ENCODE results near the gene PDXDC1.

PDXDC1 gene

DNA sequence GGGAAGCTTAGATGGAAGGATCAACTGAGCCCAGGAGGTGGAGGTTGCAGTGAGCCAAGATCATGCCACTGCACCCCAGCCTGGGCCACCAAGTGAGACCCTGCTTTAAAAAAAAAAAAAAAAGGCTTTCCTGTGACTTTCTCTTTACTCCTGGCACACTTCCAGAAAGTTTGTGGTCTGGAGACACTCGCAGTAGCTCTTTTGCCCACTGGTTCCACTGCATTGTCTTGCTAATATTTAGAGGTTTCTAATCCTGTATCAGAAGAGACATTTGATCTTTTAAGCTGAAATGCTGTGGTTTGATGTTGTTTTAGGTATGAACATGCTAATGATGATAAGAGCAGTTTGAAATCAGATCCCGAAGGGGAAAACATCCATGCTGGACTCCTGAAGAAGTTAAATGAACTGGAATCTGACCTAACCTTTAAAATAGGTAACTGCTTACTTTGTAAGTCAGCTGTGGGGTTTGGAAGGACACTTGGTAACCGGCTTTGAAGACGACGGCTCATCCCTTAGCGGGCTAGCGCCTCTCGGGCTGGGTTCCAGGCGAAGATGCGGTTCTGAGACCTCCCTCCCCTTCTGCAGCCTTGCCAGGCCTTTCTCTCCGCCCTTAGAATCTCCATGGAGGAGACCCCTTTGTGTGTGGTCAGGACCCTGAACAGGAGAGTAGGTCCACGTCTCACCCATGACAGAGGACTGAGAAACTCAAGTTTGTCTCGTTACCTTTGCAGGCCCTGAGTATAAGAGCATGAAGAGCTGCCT is 57.9 kb downstream of the PDXDC1 start:
- H3K36me3 ChIP-seq (ENCODE audit: control insufficient read depth in 4 of 4, insufficient read depth in 4 of 4, low read length in 3 of 4) = peaks cover 13 to 87% (median 60%) of the 10 kb centered on the region in 4 experiments
- H3K27me3 ChIP-seq (replicated peaks in 2 of 5; ENCODE audit: control insufficient read depth in 4 of 5, insufficient read depth in 5 of 5, low read length in 4 of 5) = no peaks in the 10 kb centered on the region
- H3K27ac ChIP-seq (ENCODE audit: insufficient read depth in 1 of 2, low read depth in 1 of 2, low read length in 2 of 2, poor library complexity in 1 of 2, severe bottlenecking in 2 of 2) = no peak overlapping the region
- DNase-seq = peak; percentile 43 to 87 (median 82)
- ChIA-PET POLR2A (interaction anchor here (1.0 kb wide), 1 partner anchor 9 kb away, joined by 5 read pairs; no protein-coding TSS in a partner anchor), CTCF (interaction anchor here (0.6 to 2.7 kb wide), 6 partner anchors 9 to 773 kb away, joined by 3 to 12 read pairs (median 3); no protein-coding TSS in a partner anchor)
- peaks cover 0 to 3% (median 0%) of the 10 kb centered on the region in 5 experiments for H3K9me3 ChIP-seq (ENCODE audit: control extremely low read depth in 1 of 5, control insufficient read depth in 4 of 5, insufficient read depth in 2 of 5, low read depth in 1 of 5, low read length in 4 of 5)
- 90% methylated on average over 12 of the region's 13 CpGs for WGBS (ENCODE audit: insufficient coverage)
- peaks cover 3 to 27% (median 17%) of the 10 kb centered on the region in 4 experiments for H3K4me1 ChIP-seq (ENCODE audit: control extremely low read depth in 1 of 4, control insufficient read depth in 4 of 4, insufficient read depth in 4 of 4, low read length in 3 of 4)
- H3K4me3 ChIP-seq (ENCODE audit: control insufficient read depth in 1 of 7, extremely low read depth in 1 of 7, insufficient read depth in 4 of 7, low read depth in 2 of 7, low read length in 6 of 7) = no peak overlapping the region

- POLR2A ChIA-PET = no interaction called here
- DNase-seq = no peak
- 91% methylated on average over 12 of the region's 14 CpGs for WGBS (ENCODE audit: insufficient coverage)
- H3K9me3 ChIP-seq (ENCODE audit: control extremely low read depth in 1 of 5, control insufficient read depth in 4 of 5, insufficient read depth in 2 of 5, low read depth in 1 of 5, low read length in 4 of 5) = peaks cover 0 to 3% (median 0%) of the 10 kb centered on the region in 5 experiments
- H3K36me3 ChIP-seq (ENCODE audit: control insufficient read depth in 4 of 4, insufficient read depth in 4 of 4, low read length in 3 of 4) = peaks cover 13 to 87% (median 64%) of the 10 kb centered on the region in 4 experiments
- peaks cover 3 to 27% (median 17%) of the 10 kb centered on the region in 4 experiments for H3K4me1 ChIP-seq (ENCODE audit: control extremely low read depth in 1 of 4, control insufficient read depth in 4 of 4, insufficient read depth in 4 of 4, low read length in 3 of 4)
- no peak overlapping the region for H3K27ac ChIP-seq (ENCODE audit: insufficient read depth in 1 of 2, low read depth in 1 of 2, low read length in 2 of 2, poor library complexity in 1 of 2, severe bottlenecking in 2 of 2)
- CTCF ChIA-PET = interaction anchor here (1.5 to 2.7 kb wide), 3 partner anchors 16 to 20 kb away, joined by 3 to 12 read pairs (median 3); no protein-coding TSS in a partner anchor
- H3K4me3 ChIP-seq (ENCODE audit: control insufficient read depth in 1 of 7, extremely low read depth in 1 of 7, insufficient read depth in 4 of 7, low read depth in 2 of 7, low read length in 6 of 7) = no peak overlapping the region
- no peaks in the 10 kb centered on the region for H3K27me3 ChIP-seq (replicated peaks in 2 of 5; ENCODE audit: control insufficient read depth in 4 of 5, insufficient read depth in 5 of 5, low read length in 4 of 5)
These were observed 58.5 kb downstream of the PDXDC1 start for GRCh38 chr16:15033309-15033707.

DNA sequence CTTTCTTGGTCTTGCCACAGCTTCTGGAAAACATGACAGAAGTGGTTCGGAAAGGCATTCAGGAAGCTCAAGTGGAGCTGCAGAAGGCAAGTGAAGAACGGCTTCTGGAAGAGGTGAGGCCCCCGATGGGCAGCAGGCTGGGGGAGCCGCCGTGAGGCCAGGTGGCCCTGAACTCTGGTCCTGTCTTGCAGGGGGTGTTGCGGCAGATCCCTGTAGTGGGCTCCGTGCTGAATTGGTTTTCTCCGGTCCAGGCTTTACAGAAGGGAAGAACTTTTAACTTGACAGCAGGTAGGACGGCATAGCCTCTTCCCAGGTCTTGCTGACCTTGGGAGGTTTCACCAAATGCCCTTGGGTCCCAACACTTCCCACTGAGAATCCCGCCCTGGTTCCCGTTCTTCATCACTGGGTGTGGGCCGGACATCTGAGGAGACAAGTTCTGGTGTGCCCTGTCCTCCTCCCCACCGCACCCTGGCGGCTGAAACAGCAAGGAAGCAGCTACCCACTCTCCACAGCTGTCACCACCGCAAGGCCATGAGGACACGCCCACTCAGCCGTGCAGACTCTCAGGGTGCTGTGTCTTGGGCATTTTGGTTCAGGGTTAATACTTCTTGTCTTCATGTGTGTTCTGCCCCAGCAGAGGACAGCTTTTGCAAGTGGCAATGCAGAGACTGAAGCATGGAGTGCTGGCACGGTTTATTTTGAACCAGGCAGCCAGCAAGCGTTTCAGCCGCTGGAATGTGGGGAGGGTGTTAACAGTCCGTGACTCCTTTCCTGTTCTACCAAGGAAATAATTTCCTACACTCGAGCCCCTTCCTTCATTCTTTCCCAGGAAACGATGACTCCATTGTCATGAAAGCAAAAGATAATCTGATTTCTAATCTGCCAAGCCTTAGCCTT is 59.7 kb downstream of the PDXDC1 start:
- no peaks in the 10 kb centered on the region for H3K27me3 ChIP-seq (replicated peaks in 2 of 5; ENCODE audit: control insufficient read depth in 4 of 5, insufficient read depth in 5 of 5, low read length in 4 of 5)
- ChIA-PET CTCF (interaction anchor here (0.6 to 2.7 kb wide), 2 partner anchors 15 to 43 kb away, joined by 3 to 12 read pairs; no protein-coding TSS in a partner anchor), POLR2A (no interaction called here)
- H3K4me1 ChIP-seq (ENCODE audit: control extremely low read depth in 1 of 4, control insufficient read depth in 4 of 4, insufficient read depth in 4 of 4, low read length in 3 of 4) = peaks cover 3 to 27% (median 17%) of the 10 kb centered on the region in 4 experiments
- H3K9me3 ChIP-seq (ENCODE audit: control extremely low read depth in 1 of 5, control insufficient read depth in 4 of 5, insufficient read depth in 2 of 5, low read depth in 1 of 5, low read length in 4 of 5) = peaks cover 0 to 3% (median 0%) of the 10 kb centered on the region in 5 experiments
- H3K4me3 ChIP-seq (ENCODE audit: control insufficient read depth in 1 of 7, extremely low read depth in 1 of 7, insufficient read depth in 4 of 7, low read depth in 2 of 7, low read length in 6 of 7) = no peak overlapping the region
- H3K36me3 ChIP-seq (ENCODE audit: control insufficient read depth in 4 of 4, insufficient read depth in 4 of 4, low read length in 3 of 4) = peaks cover 16 to 87% (median 70%) of the 10 kb centered on the region in 4 experiments
- over 99% methylated on average over 18 of the region's 23 CpGs for WGBS (ENCODE audit: insufficient coverage)
- no peak overlapping the region for H3K27ac ChIP-seq (ENCODE audit: insufficient read depth in 1 of 2, low read depth in 1 of 2, low read length in 2 of 2, poor library complexity in 1 of 2, severe bottlenecking in 2 of 2)
- DNase-seq = no peak

GRCh38 chr16:15035163-15035729 is 60.4 kb downstream of the PDXDC1 start:
- no peak overlapping the region for H3K27ac ChIP-seq (ENCODE audit: insufficient read depth in 1 of 2, low read depth in 1 of 2, low read length in 2 of 2, poor library complexity in 1 of 2, severe bottlenecking in 2 of 2)
- H3K36me3 ChIP-seq (ENCODE audit: control insufficient read depth in 4 of 4, insufficient read depth in 4 of 4, low read length in 3 of 4) = peaks cover 22 to 91% (median 75%) of the 10 kb centered on the region in 4 experiments
- H3K4me1 ChIP-seq (ENCODE audit: control extremely low read depth in 1 of 4, control insufficient read depth in 4 of 4, insufficient read depth in 4 of 4, low read length in 3 of 4) = peaks cover 3 to 27% (median 17%) of the 10 kb centered on the region in 4 experiments
- peaks cover 0 to 3% (median 0%) of the 10 kb centered on the region in 5 experiments for H3K9me3 ChIP-seq (ENCODE audit: control extremely low read depth in 1 of 5, control insufficient read depth in 4 of 5, insufficient read depth in 2 of 5, low read depth in 1 of 5, low read length in 4 of 5)
- ChIA-PET CTCF (interaction anchor here (0.6 to 1.1 kb wide), 2 partner anchors 23 to 44 kb away, joined by 3 to 4 read pairs; no protein-coding TSS in a partner anchor), POLR2A (no interaction called here)
- 95% methylated on average over 8 of the region's 15 CpGs for WGBS (ENCODE audit: insufficient coverage)
- H3K4me3 ChIP-seq (ENCODE audit: control insufficient read depth in 1 of 7, extremely low read depth in 1 of 7, insufficient read depth in 4 of 7, low read depth in 2 of 7, low read length in 6 of 7) = no peak overlapping the region
- no peaks in the 10 kb centered on the region for H3K27me3 ChIP-seq (replicated peaks in 2 of 5; ENCODE audit: control insufficient read depth in 4 of 5, insufficient read depth in 5 of 5, low read length in 4 of 5)
- no peak for DNase-seq

- peaks cover 2 to 19% (median 15%) of the 10 kb centered on the region in 4 experiments for H3K4me1 ChIP-seq (ENCODE audit: control extremely low read depth in 1 of 4, control insufficient read depth in 4 of 4, insufficient read depth in 4 of 4, low read length in 3 of 4)
- peaks cover 25 to 92% (median 73%) of the 10 kb centered on the region in 4 experiments for H3K36me3 ChIP-seq (ENCODE audit: control insufficient read depth in 4 of 4, insufficient read depth in 4 of 4, low read length in 3 of 4)
- H3K27ac ChIP-seq (ENCODE audit: insufficient read depth in 1 of 2, low read depth in 1 of 2, low read length in 2 of 2, poor library complexity in 1 of 2, severe bottlenecking in 2 of 2) = no peak overlapping the region
- DNase-seq = no peak
- H3K4me3 ChIP-seq (ENCODE audit: control insufficient read depth in 1 of 7, extremely low read depth in 1 of 7, insufficient read depth in 4 of 7, low read depth in 2 of 7, low read length in 6 of 7) = no peak overlapping the region
- no peaks in the 10 kb centered on the region for H3K9me3 ChIP-seq (ENCODE audit: control extremely low read depth in 1 of 5, control insufficient read depth in 4 of 5, insufficient read depth in 2 of 5, low read depth in 1 of 5, low read length in 4 of 5)
- POLR2A ChIA-PET = no interaction called here
- 94% methylated on average over 10 of the region's 10 CpGs for WGBS (ENCODE audit: insufficient coverage)
- H3K27me3 ChIP-seq (replicated peaks in 2 of 5; ENCODE audit: control insufficient read depth in 4 of 5, insufficient read depth in 5 of 5, low read length in 4 of 5) = no peaks in the 10 kb centered on the region
- CTCF ChIA-PET = interaction anchor here (1.2 to 2.6 kb wide), 2 partner anchors 15 to 16 kb away, joined by 3 to 6 read pairs; no protein-coding TSS in a partner anchor
These were observed 62.2 kb downstream of the PDXDC1 start for GRCh38 chr16:15037003-15037402.

GRCh38 chr16:15037745-15038144 is 62.9 kb downstream of the PDXDC1 start:
- POLR2A ChIA-PET = no interaction called here
- 100% methylated on average over 1 of the region's 4 CpGs for WGBS (ENCODE audit: insufficient coverage)
- H3K4me3 ChIP-seq (ENCODE audit: control insufficient read depth in 1 of 7, extremely low read depth in 1 of 7, insufficient read depth in 4 of 7, low read depth in 2 of 7, low read length in 6 of 7) = no peak overlapping the region
- H3K9me3 ChIP-seq (ENCODE audit: control extremely low read depth in 1 of 5, control insufficient read depth in 4 of 5, insufficient read depth in 2 of 5, low read depth in 1 of 5, low read length in 4 of 5) = no peaks in the 10 kb centered on the region
- H3K27ac ChIP-seq (ENCODE audit: insufficient read depth in 1 of 2, low read depth in 1 of 2, low read length in 2 of 2, poor library complexity in 1 of 2, severe bottlenecking in 2 of 2) = no peak overlapping the region
- CTCF ChIA-PET = interaction anchor here (2.6 kb wide), 1 partner anchor 15 kb away, joined by 6 read pairs; no protein-coding TSS in a partner anchor
- peaks cover 0 to 12% (median 8%) of the 10 kb centered on the region in 4 experiments for H3K4me1 ChIP-seq (ENCODE audit: control extremely low read depth in 1 of 4, control insufficient read depth in 4 of 4, insufficient read depth in 4 of 4, low read length in 3 of 4)
- H3K36me3 ChIP-seq (ENCODE audit: control insufficient read depth in 4 of 4, insufficient read depth in 4 of 4, low read length in 3 of 4) = peaks cover 23 to 88% (median 68%) of the 10 kb centered on the region in 4 experiments
- no peaks in the 10 kb centered on the region for H3K27me3 ChIP-seq (replicated peaks in 2 of 5; ENCODE audit: control insufficient read depth in 4 of 5, insufficient read depth in 5 of 5, low read length in 4 of 5)
- no peak for DNase-seq
